Liver (tissue), 9 donors: ENCODE data around the gene ADGRL4. TPM values are rescaled to one million over a fixed set of nuclear protein-coding genes. Genes with fewer than 3 reads are reported as not detected.

ENCODE experiments used
- DNase-seq: peaks from one replicate; pipeline ENCODE4 v3.0.0-alpha.2; 2017; ENCODE audit warnings: low spot score
- H3K27ac ChIP-seq, 2 donors: one replicate each; pipeline ENCODE4 v1.7.0; 2013; ENCODE audit warnings: inconsistent platforms in 2 of 2, low read length in 2 of 2, control low read depth in 1 of 2, low read depth in 1 of 2, mild to moderate bottlenecking in 1 of 2
- H3K27me3 ChIP-seq, 4 donors: one replicate each; pipeline versions ENCODE4 v1.6.1 to v1.7.0; 2013; ENCODE audit warnings: low read length in 3 of 4, inconsistent platforms in 1 of 4, mild to moderate bottlenecking in 1 of 4, moderate library complexity in 1 of 4; ENCODE audit not compliant: control insufficient read depth in 4 of 4, insufficient read depth in 4 of 4
- H3K36me3 ChIP-seq, 4 donors: one replicate each; pipeline versions ENCODE4 v1.6.1 to v1.7.0; 2013; ENCODE audit warnings: low read length in 3 of 4, mild to moderate bottlenecking in 3 of 4, low read depth in 1 of 4, moderate library complexity in 1 of 4; ENCODE audit not compliant: control insufficient read depth in 4 of 4, insufficient read depth in 3 of 4
- H3K4me1 ChIP-seq, 4 donors: one replicate each; pipeline versions ENCODE4 v1.6.1 to v1.7.0; 2013; ENCODE audit warnings: low read length in 3 of 4, mild to moderate bottlenecking in 3 of 4, moderate library complexity in 1 of 4; ENCODE audit not compliant: control insufficient read depth in 4 of 4, insufficient read depth in 4 of 4
- H3K4me3 ChIP-seq, 3 donors: one replicate each; pipeline versions ENCODE4 v1.6.1 to v1.7.0; 2013; ENCODE audit warnings: low read length in 3 of 3, control low read depth in 1 of 3, low read depth in 1 of 3, mild to moderate bottlenecking in 1 of 3
- H3K9ac ChIP-seq, 2 donors: one replicate each; pipeline ENCODE4 v1.7.0; 2013; ENCODE audit warnings: low read length in 2 of 2, mild to moderate bottlenecking in 2 of 2, moderate library complexity in 2 of 2, control low read depth in 1 of 2, low read depth in 1 of 2
- H3K9me3 ChIP-seq, 4 donors: one replicate each; pipeline versions ENCODE4 v1.6.1 to v1.7.0; 2013; ENCODE audit warnings: low read length in 3 of 4; ENCODE audit not compliant: control insufficient read depth in 4 of 4
- ATF3 ChIP-seq: IDR thresholded peaks from 2 replicates; pipeline ENCODE4 v1.6.1; 2016; ENCODE audit warnings: antibody characterized with exemption
- CTCF ChIP-seq: fragments of 150-350 bp; IDR thresholded peaks from 2 replicates; pipeline ENCODE4 v1.5.1; 2017; ENCODE audit warnings: improper control_type of control experiment, low read depth, low read length; ENCODE audit not compliant: missing input control
- EGR1 ChIP-seq, 2 donors: IDR thresholded peaks; 2 replicates each; pipeline ENCODE4 v1.6.1; 2016 to 2018; ENCODE audit warnings: antibody characterized with exemption in 2 of 2, low read depth in 2 of 2
- FOXA1 ChIP-seq: IDR thresholded peaks from 2 replicates; pipeline ENCODE4 v1.6.1; 2016; ENCODE audit warnings: antibody characterized with exemption
- FOXA2 ChIP-seq: IDR thresholded peaks from 2 replicates; pipeline ENCODE4 v1.6.1; 2016; ENCODE audit warnings: antibody characterized with exemption
- HNF4A ChIP-seq, 2 donors: conservative IDR thresholded peaks; 2 replicates each; pipeline ENCODE4 v1.6.1; 2016; ENCODE audit warnings: antibody characterized with exemption in 2 of 2, mild to moderate bottlenecking in 2 of 2
- HNF4G ChIP-seq: IDR thresholded peaks from 2 replicates; pipeline ENCODE4 v1.6.1; 2016; ENCODE audit warnings: antibody characterized with exemption
- JUND ChIP-seq, 2 donors: IDR thresholded peaks; 2 replicates each; pipeline ENCODE4 v1.6.1; 2016; ENCODE audit warnings: antibody characterized with exemption in 2 of 2
- MAX ChIP-seq: IDR thresholded peaks from 2 replicates; pipeline ENCODE4 v1.6.1; 2016; ENCODE audit warnings: antibody characterized with exemption
- NR2F2 ChIP-seq: IDR thresholded peaks from 2 replicates; pipeline ENCODE4 v1.6.1; 2016; ENCODE audit warnings: antibody characterized with exemption
- RAD21 ChIP-seq, 2 donors: IDR thresholded peaks; 2 replicates each; pipeline ENCODE4 v1.6.1; 2016; ENCODE audit warnings: antibody characterized with exemption in 2 of 2, mild to moderate bottlenecking in 2 of 2
- RXRA ChIP-seq, 2 donors: IDR thresholded peaks; 2 replicates each; pipeline ENCODE4 v1.6.1; 2017 to 2018; ENCODE audit warnings: antibody characterized with exemption in 2 of 2, mild to moderate bottlenecking in 1 of 2
- TAF1 ChIP-seq: conservative IDR thresholded peaks from 2 replicates; pipeline ENCODE4 v1.6.1; 2016; ENCODE audit warnings: antibody characterized with exemption, mild to moderate bottlenecking
- YY1 ChIP-seq: IDR thresholded peaks from 2 replicates; pipeline ENCODE4 v1.6.1; 2016; ENCODE audit warnings: antibody characterized with exemption, mild to moderate bottlenecking
- ZBTB33 ChIP-seq: IDR thresholded peaks from 2 replicates; pipeline ENCODE4 v1.6.1; 2016; ENCODE audit warnings: antibody characterized with exemption
- WGBS: extraction: QIAGEN DNeasy Blood & Tissue Kit; methylation state at CpG from one replicate; pipeline ENCODE4 v1.1.7; 2013; 5-methylcytosine and 5-hydroxymethylcytosine counted together
- polyA plus RNA-seq, 2 donors: library from polyadenylated mRNA; stranded (reverse) in 1 of 2; unstranded in 1 of 2; fragments of 200-250 nt in 1 of 2; fragments of >200 nt in 1 of 2; fragmentation: Nextera tagmentation in 1 of 2; extraction: Ambion mirVana in 1 of 2; gene quantifications; one replicate each; pipeline versions ENCODE4 v1.2.1 to v1.2.3, GENCODE V29; 2013 to 2015
- total RNA-seq, 2 donors: library from RNA; depleted of rRNA; stranded (reverse); fragments of >200 nt; gene quantifications; one replicate each; pipeline ENCODE4 v1.2.3, GENCODE V29; 2014
- donor health status: healthy.
- donor health status: healthy.
- donor health status: healthy.
- donor health status: healthy.
- donor health status: healthy.

Gene ADGRL4
- total and polyA plus RNA-seq, 4 donors = 2.1 to 9.2 (median 5.6) TPM

- no peaks in the 10 kb centered on the region for H3K9me3 ChIP-seq
- no peak overlapping the region for H3K27ac ChIP-seq
- no peak overlapping the region for H3K4me3 ChIP-seq
- DNase-seq = no peak
- no peaks in the 10 kb centered on the region for H3K4me1 ChIP-seq
- no peaks in the 10 kb centered on the region for H3K36me3 ChIP-seq
- WGBS = 69% methylated on average over 3 of the region's 3 CpGs
- H3K9ac ChIP-seq = no peak overlapping the region
- H3K27me3 ChIP-seq = peaks cover 0 to 3% (median 0%) of the 10 kb centered on the region in 4 donors
- no peak for TF ChIP-seq JUND (IDR thresholded peaks at IDR 0.05)
- no peak for TF ChIP-seq FOXA1
- TF ChIP-seq CTCF = no peak
- TF ChIP-seq YY1 = no peak
- TF ChIP-seq NR2F2 = no peak
- TF ChIP-seq RAD21 (IDR thresholded peaks at IDR 0.05) = no peak
- no peak for TF ChIP-seq EGR1 (IDR thresholded peaks at IDR 0.05; ENCODE audit: low read depth in 2 of 2)
- TF ChIP-seq FOXA2 = no peak
- no peak for TF ChIP-seq ATF3
- no peak for TF ChIP-seq HNF4G
- no peak for TF ChIP-seq HNF4A (conservative IDR thresholded peaks at IDR 0.05)
Observed at GRCh38 chr1:78919150-78919549, 87.4 kb downstream of the ADGRL4 start.

- DNase-seq = no peak
- WGBS = 76% methylated on average over 2 of the region's 2 CpGs
- TF ChIP-seq YY1 = no peak
- TF ChIP-seq ZBTB33 = no peak
- TF ChIP-seq ATF3 = no peak
- TF ChIP-seq NR2F2 = no peak
- no peak for TF ChIP-seq RAD21 (IDR thresholded peaks at IDR 0.05)
- TF ChIP-seq FOXA1 = no peak
- TF ChIP-seq TAF1 = no peak
- TF ChIP-seq EGR1 (IDR thresholded peaks at IDR 0.05; ENCODE audit: low read depth in 2 of 2) = no peak
- TF ChIP-seq MAX = no peak
Observed at GRCh38 chr1:78918157-78918556, 88.4 kb downstream of the ADGRL4 start.

GRCh38 chr1:78916986-78917385, 89.5 kb downstream of the ADGRL4 start:
- Histone ChIP-seq H3K27me3 (no peaks in the 10 kb centered on the region), H3K4me3 (no peak overlapping the region), H3K27ac (no peak overlapping the region), H3K4me1 (no peaks in the 10 kb centered on the region), H3K9me3 (no peaks in the 10 kb centered on the region), H3K36me3 (no peaks in the 10 kb centered on the region), H3K9ac (no peak overlapping the region)
- 78% methylated on average over 3 of the region's 3 CpGs for WGBS
- no peak for DNase-seq
- TF ChIP-seq RAD21 (IDR thresholded peaks at IDR 0.05) (no peak), NR2F2 (no peak), ATF3 (no peak), HNF4G (no peak), CTCF (no peak), ZBTB33 (no peak), RXRA (IDR thresholded peaks at IDR 0.05) (no peak), MAX (no peak)

More at GRCh38 chr1:78918157-78918556, 88.4 kb downstream of the ADGRL4 start:
- Histone ChIP-seq H3K4me3 (no peak overlapping the region), H3K9me3 (no peaks in the 10 kb centered on the region), H3K4me1 (no peaks in the 10 kb centered on the region), H3K27ac (no peak overlapping the region), H3K27me3 (peaks cover 0 to 3% (median 0%) of the 10 kb centered on the region in 4 donors), H3K9ac (no peak overlapping the region), H3K36me3 (no peaks in the 10 kb centered on the region)
